Measurements from ENCODE around the gene SFT2D2.
"Not testable (repeated sequence)": the region's sequence is repeated elsewhere in the genome, so short reads cannot be mapped to it uniquely, and the experiment has no call there.

The SFT2D2 gene

DNA sequence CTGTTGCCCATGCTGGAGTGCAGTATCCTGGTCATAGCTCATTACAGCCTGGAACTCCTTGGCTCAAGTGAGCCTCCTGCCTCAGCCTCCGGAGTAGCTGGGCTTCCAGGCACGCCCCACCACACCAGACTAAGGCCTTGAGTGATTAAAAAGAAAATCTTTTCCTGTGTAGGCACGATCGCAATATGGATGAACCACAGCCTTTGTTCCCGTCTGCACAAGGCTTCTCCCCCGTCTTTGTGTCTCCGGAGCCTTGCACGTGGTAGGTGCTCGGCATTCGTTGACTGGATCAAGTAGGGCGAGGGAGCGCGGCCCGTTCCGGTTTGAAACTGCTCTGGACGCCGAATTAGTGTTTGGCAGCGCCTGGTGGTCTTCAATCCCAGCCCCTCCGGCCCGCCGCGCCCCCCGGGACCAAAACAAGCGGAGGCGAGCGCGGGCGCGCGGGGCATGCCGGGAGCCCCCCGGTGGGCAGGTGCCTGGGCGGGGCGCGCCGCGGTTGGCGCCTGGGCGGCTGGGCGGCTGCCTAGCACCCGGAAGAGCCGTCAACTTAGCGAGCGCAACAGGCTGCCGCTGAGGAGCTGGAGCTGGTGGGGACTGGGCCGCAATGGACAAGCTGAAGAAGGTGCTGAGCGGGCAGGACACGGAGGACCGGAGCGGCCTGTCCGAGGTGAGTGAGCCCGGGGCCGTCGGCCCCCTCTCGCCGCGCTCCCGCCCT, at the start of gene SFT2D2:
TSS of gene SFT2D2 (plus strand) at position 529 of the 715 bp plus-strand sequence. CDS start at position 605, 76 bp downstream.
- peak within 1 kb of the TSS; percentile 81 for H3K4me3 ChIP-seq (ENCODE audit: low read depth, low read length)

DNA sequence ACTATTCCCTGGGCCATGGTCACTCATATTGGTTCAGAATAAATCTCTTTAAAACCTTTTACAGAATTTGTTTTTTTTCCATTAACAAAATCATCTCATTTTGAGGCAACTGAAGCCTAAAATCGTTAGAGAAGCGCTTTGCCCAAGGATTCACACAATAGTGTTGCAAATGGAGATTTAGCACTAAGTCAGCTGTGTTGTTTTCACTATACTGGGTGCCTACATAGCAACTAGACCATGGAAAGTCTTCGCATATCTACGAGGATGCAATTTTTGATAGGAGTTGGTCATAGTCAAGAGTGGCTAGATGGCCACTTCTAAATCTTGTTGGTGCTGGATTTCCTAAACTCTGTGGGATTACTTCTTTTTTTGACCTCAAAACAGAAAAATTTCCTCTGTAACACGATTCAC, 47.6 kb upstream of the SFT2D2 start:
- H3K4me3 ChIP-seq (ENCODE audit: low read depth, low read length), result peak overlapping the region; percentile 14

DNA sequence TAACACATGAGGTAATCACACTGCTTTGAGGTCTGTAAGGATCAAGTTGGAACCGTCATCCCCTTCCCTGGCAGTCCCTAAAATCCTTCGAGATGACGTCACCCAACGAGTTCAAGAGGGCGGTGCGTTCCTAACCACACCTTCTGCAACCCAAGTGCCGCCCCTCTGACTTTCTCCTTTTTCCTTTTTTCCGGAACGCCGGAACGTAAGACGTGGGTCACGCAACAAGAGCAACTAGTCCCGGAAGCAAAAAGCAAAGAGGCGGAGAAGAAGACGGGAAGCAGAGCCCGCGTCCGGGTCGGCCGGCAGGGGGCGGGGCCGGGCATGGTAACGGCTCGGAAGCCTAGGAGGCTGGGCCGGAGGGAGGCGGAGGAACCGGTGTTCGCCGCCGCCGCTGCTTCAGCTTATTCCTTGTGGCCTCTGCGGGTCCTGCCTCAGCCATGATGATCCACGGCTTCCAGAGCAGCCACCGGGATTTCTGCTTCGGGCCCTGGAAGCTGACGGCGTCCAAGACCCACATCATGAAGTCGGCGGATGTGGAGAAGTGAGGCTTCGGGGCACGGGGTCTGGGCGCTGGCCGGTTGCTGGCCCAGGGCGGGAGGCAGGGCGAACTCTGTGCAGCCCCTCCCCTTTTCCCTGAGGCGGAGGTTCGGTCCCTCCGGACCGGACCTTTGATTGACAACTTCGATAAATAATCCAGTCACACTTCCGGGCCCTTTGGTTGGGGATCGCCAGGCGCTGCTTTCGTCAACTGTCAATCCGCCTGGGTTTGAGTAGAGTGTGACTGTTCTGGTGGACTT, 47.0 kb upstream of the SFT2D2 start, which contains the start of gene TIPRL:
TSS of gene TIPRL (plus strand) at position 325 of the 800 bp plus-strand sequence. CDS start at position 441, 116 bp downstream.
- peak within 1 kb of the TSS; percentile 88 for H3K4me3 ChIP-seq (ENCODE audit: low read depth, low read length)

DNA sequence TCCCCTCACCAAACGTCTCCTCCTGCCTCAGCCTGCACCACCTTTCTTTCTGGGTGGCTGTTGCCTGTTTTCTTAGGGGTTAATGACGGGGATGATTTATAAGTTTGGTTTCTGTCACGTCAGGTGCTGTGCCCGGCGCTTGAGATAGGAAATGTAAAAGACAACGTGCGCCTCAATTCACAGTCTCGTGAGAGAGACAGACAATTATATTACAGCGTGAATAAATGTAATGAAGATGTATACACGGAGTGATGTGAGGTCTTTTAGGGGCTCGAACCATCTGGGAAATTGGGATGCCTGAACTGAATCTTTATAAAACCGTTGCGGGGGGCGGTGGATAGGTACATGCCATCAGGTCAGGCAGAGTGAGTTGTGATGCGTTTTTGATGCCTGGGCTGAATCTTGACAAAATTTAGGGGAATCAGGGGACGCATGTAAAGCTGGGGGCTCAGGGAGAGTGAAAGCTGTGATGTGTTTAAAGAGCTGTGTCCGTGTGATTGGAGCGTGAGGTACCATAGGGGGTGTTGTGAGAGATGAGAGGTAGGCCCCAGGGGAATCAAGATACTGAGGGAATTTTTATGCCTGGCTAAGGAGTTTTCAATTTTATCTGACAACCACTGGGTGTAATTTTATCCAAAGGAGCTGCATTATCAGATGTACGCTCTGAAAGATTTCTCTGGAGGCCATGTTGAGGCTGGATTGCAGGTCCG, 46.2 kb upstream of the SFT2D2 start:
- peak overlapping the region; percentile 88 for H3K4me3 ChIP-seq (ENCODE audit: low read depth, low read length)

DNA sequence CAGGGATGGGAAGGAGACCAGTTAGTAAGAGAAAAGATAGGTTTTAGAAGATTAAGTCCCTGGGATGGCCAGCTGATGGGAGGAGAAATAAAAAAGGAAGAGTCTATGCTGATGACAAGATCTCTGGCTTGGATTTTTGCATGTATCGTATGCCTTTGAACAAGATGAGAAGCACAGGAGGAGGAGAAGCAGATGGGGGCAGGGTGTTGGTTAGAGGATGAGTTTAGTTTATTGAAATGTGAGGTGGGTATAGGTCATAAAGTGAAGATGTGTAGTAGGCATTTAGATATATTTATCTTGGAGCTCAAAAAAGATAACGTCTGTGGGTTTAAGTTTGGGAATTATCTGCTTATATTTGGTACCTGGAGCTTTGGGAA, 45.7 kb upstream of the SFT2D2 start:
- peak overlapping the region; percentile 88 for H3K4me3 ChIP-seq (ENCODE audit: low read depth, low read length)

DNA sequence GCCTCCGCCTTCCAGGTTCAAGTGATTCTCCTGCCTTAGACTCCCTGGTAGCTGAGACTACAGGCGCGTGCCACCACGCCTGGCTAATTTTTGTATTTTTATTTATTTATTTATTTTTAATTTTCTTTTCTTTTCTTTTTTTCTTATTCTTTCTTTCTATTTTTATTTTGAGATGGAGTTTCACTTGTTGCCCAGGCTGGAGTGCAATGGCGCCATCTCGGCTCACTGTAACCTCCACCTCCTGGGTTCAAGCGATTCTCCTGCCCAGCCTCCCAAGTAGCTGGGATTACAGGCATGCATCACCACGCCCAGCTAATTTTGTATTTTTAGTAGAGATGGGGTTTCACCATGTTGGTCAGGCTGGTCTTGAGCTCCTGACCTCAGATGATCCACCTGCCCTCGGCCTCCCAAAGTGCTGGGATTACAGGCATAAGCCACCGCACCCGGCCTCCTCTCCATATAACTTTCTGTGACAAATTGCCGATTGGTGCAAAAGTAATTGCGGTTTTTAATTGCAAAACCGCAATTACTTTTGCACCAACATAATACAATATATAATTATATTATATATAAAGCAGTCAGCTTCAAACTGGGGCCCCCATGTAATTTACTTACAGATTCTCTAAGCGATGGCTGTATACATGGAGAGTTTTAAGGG, 44.6 kb upstream of the SFT2D2 start:
- H3K4me3 ChIP-seq (ENCODE audit: low read depth, low read length), result not testable (repeated sequence)

DNA sequence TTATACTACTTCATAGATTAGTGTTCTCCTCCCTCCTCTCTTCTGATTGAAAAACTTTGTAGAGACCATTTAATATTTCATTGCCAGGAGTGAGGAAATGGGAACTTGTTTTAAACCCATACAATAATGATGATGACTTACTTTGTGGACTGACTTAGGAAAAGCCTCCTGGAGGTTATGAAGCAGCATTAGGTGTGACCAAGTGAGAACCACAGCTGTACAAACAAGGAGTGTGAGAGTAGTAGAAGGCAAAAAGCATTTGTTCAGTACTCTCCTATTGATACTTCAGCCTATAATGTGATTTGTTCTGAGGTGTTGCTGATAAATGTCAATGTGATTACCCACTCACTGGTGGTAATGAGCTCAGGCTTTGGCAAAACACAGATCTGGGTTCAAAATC, 38.6 kb upstream of the SFT2D2 start:
- H3K4me3 ChIP-seq (ENCODE audit: low read depth, low read length), result no peak overlapping the region

DNA sequence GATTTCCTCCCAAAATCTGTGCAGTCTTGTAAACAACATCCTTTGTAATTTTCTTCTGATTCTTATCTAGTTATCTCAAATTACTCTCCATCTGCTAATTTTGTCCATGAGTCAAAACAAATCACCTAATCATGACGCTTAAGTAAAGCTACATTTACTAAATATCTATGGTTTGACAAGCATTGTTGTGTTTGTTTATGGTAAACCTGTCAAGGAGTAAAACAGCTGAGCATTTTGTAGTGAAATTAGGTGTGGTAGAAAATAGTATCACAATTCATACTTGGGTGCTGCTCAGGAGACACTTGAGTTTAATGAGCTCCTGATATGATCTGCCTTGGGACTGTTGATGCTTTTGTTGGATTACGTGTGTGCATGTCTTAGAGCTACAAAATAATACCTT, 35.4 kb upstream of the SFT2D2 start:
- no peak overlapping the region for H3K4me3 ChIP-seq (ENCODE audit: low read depth, low read length)

DNA sequence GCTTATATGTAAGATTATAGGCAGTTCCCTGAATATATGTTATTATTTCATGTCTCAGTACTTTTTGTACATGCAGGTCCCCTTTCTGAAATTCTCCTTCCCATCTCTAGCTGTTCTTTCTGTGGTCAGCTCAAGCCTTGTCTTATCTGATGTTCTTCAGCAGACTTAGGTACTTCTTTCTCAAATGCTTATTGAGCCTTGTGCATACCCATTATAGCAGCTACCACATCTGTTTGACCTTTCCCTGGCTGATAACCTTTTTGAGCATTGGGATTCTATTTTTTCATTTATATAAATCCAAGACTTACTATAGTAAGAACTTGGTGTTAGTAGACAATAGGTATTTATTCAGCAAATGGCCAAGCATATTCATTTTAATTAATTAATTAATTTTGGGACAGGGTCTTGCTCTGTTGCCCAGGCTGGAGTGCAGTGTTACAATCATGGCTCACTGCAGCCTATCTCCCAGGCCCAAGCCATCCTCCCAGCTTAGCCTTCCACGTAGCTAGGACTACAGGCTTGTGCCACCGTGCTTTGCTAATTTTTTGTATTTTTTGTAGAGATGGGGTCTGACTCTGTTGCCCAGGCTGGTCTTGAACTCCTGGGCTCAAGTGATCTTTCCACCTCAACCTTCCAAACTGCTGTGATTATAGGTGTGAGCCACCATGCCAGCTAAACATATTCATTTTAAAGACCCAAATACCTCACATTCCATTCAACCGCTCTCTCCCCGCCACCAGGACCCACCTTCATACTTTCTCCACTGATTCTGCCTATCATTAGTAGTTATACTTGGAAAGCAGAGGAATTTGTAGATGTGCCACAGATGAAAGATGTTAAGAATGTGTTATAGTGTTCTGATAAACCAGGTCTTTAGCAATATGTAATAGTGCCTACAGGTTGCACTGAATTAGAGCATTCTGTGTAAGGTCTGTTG, 30.3 kb upstream of the SFT2D2 start:
- H3K4me3 ChIP-seq (ENCODE audit: low read depth, low read length), result no peak overlapping the region

DNA sequence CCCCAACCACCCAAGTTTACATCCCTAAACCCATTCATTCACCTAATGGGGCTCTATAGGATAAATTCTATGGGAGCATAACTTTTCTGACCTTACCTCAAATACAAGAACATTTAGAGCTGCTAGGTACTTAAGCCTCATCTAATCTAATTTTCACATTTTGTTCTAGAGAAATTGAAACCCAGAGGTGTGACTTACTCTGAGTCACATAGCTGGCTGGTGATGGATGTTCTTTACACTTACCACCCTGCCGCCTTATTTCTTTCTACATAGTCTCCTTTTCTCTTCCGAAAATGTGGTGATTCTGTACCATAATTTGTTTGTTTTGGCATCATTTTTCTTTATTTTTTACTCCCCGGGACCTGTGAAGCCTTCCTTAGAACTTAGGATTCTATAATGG, 26.7 kb upstream of the SFT2D2 start:
- no peak overlapping the region for H3K4me3 ChIP-seq (ENCODE audit: low read depth, low read length)

DNA sequence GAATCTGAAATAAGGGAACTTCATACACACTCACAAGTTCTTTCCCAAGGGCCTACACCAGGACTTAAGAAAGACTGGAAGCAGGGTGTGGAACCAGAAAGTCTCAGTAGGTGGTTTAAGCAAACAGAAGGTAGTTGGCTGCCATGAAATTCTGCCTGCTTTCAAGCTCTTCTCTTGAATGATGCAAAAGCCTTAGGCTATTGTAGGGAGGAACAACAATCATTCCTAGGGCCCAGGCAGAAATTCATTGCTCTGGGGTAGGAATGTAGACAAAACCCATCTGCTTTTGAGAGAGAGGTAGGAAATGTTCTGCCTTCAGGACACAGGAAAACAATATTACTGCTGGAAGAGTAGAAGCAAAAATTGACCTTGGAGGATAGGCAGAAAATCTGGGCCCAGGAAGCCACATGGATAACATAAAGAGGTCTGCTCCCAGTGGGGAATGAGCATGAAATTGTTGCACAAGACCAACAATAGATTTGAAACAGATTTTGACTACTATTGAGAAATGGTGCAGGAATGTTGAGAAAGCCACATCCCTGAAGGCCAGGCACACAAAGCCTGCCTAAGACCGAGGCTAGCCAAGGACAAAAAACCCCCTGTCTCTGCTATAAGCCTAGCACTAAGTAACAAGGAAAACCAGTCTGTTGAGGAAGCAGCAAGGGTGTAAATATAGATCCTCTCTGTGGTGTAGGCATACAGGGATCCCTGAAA, 22.7 kb upstream of the SFT2D2 start:
- no peak overlapping the region for H3K4me3 ChIP-seq (ENCODE audit: low read depth, low read length)

DNA sequence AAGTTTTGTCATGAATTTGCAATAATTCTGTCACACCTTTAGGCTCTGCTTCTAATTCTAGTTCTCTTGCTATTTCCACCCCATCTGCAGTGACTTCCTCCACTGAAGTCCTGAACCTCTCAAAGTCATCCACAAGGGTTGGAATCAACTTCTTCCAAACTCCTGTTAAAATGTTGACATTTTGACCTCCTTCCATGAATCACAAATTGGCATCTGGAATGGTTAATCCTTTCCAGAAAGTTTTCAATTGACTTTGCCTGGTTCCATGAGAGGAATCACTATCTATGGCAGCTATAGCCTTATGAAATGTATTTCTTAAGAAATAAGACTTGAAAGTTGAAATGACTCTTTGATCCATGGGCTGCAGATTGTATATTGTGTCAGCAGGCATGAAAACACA, 19.7 kb upstream of the SFT2D2 start:
- H3K4me3 ChIP-seq (ENCODE audit: low read depth, low read length), result no peak overlapping the region

DNA sequence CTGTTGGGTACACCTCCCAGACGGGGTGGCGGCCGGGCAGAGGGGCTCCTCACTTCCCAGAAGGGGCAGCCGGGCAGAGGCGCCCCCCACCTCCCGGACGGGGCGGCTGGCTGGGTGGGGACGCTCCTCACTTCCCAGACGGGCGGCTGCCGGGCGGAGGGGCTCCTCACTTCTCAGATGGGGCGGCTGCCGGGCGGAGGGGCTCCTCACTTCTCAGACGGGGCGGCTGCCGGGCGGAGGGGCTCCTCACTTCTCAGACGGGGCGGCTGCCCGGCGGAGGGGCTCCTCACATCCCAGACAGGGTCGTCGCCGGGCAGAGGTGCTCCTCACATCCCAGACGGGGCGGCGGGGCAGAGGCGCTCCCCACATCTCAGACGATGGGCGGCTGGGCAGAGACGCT, 18.1 kb upstream of the SFT2D2 start:
- not testable (repeated sequence) for H3K4me3 ChIP-seq (ENCODE audit: low read depth, low read length)

DNA sequence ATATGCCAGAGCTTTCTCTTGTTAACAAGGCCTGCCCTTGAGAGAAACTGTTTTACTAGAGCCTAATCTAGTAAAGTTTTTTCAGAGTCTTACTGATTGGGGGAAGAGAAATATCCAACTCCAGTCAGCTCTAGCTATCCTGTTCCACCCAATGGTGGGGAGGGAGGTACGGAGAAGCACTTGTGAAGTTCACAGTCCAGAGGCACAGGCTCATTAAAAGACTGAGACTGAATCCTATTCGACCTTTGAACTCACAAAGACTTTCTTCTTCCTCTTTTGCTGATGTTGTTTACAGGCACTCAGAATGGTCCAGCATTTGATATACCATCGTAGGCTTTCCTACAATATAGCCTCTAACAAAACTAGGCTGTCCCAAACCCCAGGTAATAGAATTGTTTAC, 15.5 kb upstream of the SFT2D2 start:
- H3K4me3 ChIP-seq (ENCODE audit: low read depth, low read length), result no peak overlapping the region

DNA sequence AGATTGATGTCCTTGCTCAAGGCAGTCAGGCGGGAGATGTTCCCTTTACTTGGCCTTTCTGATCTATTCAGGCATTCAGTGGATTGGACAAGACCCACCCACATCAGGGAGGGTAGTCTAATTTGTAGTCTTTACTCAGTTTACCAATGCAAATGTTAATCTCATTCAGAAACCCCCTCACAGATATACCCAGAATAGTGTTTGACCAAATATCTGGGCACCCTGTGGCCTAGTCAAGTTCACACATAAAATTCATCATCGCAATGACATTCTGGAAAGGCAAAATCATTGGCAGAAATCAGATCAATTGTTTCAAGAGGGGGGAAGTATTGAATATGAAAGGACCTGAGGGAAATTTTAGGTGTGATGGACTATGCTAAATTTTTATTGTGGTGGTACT, 12.5 kb upstream of the SFT2D2 start:
- no peak overlapping the region for H3K4me3 ChIP-seq (ENCODE audit: low read depth, low read length)

DNA sequence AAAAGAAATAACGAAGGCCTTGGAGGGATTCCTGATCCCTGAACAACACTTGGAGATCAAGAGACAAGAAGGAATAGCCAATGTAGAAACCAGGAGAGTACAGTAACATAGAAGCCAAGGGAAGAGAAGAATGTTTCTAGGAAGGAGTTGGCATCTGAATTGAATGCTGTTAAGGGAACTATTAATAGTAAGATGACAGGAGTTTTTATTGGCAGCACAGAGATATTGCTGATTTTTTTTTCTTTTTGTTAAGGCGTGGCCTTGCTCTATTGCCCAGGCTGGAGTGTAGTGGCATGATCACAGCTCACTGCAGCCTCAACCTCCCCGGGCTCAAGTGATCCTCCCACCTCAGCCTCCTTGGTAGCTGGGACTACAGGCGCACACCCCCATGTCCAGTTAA, 9.6 kb upstream of the SFT2D2 start:
- H3K4me3 ChIP-seq (ENCODE audit: low read depth, low read length), result no peak overlapping the region

DNA sequence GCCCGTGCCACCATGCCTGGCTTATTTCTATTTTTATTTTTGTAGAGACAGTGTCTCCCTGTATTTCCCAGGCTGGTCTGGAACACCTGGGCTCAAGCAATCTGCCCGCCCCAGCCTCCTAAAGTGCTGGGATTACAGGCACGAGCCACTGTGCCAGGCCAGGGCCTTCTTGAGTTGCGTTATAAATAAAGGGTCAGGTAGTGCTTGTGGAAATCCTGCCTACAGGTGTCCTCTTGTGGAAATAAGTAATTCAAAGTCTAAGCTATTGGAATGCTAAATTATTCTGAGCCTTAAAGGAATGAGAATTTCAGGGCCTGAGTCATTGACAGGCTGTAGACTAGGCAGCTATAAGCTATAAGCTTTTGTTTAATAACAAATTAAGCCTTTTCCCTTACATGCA, 8.1 kb upstream of the SFT2D2 start:
- no peak overlapping the region for H3K4me3 ChIP-seq (ENCODE audit: low read depth, low read length)

DNA sequence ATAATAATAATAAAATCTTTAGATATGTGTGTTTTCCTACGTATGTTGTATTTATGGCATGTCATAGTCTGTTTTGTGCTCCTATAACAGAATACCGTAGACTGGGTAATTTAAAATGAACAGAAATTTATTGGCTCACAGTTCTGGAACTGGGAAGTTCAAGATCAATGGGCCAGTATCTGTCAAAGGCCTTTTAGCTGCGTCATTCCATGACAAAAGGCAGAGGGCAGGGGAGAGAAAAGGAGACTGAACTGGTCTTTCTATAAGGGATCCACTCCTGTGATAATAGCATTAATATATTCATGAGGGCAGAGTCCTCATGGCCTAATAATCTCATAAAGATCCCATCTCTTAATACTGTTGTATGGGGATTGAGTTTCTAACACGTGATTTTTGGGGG, 7.1 kb upstream of the SFT2D2 start:
- H3K4me3 ChIP-seq (ENCODE audit: low read depth, low read length), result no peak overlapping the region

DNA sequence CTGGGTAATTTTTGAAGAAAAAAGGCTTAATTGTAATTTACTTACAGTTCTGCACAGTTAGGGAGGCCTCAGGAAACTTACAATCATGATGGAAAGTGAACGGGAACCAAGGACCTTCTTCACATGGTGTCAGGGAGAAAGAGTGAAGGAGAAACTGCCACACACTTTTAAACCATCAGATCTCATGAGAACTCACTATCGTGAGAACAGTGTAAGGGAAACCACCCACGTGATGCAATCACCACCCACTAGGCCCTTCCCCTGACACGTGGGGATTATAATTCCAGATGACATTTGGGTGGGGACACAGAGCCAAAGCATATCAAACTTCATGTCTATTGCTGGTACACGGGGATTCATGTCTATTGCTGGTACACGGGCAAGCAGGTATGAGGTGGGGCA, 5.3 kb upstream of the SFT2D2 start:
- H3K4me3 ChIP-seq (ENCODE audit: low read depth, low read length), result no peak overlapping the region

All from iPS-11a (cell line).